OCI-LY1 (cell line): Measurements from ENCODE around the gene ZFP1.

ENCODE experiments used
- EZH2 ChIP-seq: fragments of 200-600 bp; sonication (generic), shearing (Covaris generic); IDR thresholded peaks from 2 replicates; pipeline ENCODE4 v1.8.0; 2017; ENCODE audit warnings: borderline replicate concordance, mixed run types, mild to moderate bottlenecking, antibody characterized with exemption, low read length, moderate library complexity, mixed read lengths
- TF ChIP-seq, protein P1 (sequence below): fragments of 200-600 bp; sonication (generic), shearing (Covaris generic); IDR thresholded peaks from 2 replicates; pipeline ENCODE4 v1.5.1; 2017; ENCODE audit warnings: mild to moderate bottlenecking, antibody characterized with exemption, low read length, moderate library complexity, mixed read lengths

DNA sequence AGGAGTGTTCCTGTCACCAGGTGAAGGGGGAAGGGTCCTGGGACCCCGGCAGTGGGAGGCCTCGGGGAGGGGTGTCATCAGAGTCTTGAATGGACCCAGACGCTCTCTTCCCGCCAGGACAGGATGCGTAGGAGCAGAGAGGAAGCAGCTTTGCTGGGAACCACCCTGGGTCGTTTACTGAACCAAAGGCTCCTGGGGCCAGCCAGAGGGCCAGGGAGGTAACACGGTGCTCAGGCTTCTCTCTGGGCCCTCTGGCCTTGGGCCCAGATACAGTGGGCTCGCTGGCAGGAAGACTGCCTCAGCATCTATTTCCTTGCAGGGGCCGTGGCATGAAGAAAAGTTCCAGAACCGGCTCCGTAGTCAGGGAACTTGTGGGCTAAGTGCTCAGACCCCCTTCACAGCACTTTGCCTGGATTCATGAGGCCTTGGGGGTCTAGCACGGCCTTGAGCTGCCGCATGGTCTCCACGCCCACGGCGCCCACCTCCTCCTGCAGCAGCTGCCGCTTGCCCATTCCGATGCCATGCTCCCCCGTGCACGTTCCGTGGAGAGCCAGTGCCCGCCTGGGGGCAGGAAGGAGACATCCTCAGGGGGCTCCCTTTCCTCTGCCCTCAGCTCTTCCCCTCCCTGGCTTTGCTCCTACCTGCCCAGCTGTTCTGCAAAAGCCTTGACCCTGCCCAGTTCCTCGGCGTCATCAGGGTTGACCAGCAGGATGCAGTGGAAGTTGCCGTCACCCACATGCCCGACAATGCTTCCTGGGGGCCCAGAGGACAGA, 36.2 kb upstream of the ZFP1 start:
- TF ChIP-seq, protein P1, sequence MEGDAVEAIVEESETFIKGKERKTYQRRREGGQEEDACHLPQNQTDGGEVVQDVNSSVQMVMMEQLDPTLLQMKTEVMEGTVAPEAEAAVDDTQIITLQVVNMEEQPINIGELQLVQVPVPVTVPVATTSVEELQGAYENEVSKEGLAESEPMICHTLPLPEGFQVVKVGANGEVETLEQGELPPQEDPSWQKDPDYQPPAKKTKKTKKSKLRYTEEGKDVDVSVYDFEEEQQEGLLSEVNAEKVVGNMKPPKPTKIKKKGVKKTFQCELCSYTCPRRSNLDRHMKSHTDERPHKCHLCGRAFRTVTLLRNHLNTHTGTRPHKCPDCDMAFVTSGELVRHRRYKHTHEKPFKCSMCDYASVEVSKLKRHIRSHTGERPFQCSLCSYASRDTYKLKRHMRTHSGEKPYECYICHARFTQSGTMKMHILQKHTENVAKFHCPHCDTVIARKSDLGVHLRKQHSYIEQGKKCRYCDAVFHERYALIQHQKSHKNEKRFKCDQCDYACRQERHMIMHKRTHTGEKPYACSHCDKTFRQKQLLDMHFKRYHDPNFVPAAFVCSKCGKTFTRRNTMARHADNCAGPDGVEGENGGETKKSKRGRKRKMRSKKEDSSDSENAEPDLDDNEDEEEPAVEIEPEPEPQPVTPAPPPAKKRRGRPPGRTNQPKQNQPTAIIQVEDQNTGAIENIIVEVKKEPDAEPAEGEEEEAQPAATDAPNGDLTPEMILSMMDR = no peak
- no peak for TF ChIP-seq EZH2
